NCI-H526 treated with DMSO at 0.1 percent for 48 hours (cell line): ENCODE results near the gene SCRG1.

Experiments
- DNase-seq: peaks from one replicate; lab custom pipeline; 2025; lab: John Stamatoyannopoulos, UW

SCRG1 gene

DNA sequence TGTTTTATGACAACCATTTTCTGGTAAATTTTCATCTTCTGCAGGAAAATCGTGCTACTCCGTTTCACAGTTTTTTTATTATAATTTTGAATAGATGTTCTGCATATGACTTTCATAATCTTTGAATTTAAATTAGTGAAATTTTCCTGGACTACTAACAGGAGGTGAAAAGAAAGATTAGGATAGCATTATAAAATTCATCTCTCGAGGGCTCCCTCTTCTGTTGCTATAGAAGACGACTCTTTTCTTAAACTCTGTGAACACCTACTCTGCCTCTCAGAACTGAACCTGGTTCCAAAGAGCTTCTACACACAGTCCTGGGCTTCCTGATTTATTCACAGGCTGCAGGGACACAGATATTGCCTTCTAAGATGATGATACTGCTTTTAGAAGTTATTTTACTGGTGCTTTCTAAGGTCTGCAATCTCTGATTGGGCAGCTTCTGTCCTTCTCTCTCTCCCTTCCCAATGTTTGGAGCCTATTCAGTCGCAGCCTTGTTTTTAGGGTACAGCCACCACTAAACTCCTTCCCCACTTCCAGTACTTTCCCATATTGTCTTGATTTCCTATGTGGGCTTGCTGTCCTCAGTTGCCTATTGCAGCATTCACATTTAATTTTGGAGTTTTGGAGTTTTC, 38.2 kb downstream of the SCRG1 start:
- DNase-seq = no peak

GRCh38 chr4:173357939-173358338, 41.0 kb downstream of the SCRG1 start:
- no peak for DNase-seq

DNA sequence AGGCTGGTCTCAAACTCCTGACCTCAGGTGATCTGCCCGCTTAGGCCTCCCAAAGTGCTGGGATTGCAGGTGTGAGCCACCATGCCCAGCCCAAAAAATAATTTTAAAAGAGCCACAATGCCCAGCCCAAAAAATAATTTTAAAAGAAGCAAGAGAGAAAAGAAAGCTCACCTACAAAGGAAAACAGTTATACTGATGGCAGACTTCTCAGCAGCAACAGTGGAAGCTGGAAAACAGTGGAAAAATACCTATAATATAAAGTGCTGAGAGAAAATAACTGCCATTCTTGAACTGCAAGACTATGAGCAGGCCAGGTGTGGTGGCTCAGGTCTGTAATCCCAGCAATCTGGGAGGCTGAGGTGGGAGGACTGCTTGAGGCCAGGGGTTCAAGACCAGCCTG, 51.4 kb downstream of the SCRG1 start:
- no peak for DNase-seq

GRCh38 chr4:173346074-173346473, 52.8 kb downstream of the SCRG1 start:
- DNase-seq = no peak

DNA sequence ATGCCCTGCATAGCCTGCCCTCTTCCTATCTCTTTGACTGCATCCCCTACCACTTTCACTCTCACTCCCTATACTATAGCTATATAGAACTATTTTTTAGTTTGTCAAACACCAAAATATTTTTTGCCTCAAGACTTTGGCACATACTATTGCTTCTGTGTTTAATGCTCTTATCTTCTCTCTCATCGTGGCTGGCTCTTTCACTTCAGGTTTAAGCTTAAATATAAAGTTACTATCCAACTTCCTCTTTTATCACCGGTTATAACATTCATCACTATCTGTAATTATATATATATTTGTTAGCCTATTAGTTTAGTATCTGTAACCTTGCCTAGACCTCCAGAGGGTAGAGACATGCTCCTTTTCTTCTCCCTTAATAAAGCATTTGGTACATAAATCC, 53.3 kb downstream of the SCRG1 start:
- no peak for DNase-seq

DNA sequence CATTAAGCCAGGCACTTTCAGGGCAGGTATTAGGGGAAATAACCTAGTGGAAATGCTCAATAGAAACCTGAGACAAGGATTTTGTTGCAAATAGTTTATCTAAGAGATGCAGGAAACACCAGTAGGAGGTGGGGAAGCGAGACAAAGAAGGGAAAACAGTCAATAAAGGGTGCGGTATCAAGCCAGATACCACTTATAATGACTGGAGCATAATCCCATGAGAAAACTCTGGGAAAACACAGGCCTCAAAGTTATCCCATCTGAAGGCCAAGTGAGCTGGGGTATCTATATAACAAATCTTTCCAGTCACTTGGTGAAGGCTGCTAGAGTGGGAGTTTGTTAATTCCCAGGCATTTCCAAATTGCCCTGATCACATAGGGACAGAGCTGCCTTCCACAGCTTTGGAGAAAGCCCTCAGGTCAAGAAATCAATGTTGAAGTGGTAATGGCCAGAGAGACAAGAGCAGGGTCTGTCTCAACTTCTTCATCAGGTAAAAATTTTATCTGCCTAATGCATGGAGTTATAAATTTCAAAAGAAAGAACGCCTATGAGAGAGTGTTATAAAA, 55.0 kb downstream of the SCRG1 start:
- DNase-seq = no peak

GRCh38 chr4:173337463-173337862, 61.5 kb downstream of the SCRG1 start:
- no peak for DNase-seq

DNA sequence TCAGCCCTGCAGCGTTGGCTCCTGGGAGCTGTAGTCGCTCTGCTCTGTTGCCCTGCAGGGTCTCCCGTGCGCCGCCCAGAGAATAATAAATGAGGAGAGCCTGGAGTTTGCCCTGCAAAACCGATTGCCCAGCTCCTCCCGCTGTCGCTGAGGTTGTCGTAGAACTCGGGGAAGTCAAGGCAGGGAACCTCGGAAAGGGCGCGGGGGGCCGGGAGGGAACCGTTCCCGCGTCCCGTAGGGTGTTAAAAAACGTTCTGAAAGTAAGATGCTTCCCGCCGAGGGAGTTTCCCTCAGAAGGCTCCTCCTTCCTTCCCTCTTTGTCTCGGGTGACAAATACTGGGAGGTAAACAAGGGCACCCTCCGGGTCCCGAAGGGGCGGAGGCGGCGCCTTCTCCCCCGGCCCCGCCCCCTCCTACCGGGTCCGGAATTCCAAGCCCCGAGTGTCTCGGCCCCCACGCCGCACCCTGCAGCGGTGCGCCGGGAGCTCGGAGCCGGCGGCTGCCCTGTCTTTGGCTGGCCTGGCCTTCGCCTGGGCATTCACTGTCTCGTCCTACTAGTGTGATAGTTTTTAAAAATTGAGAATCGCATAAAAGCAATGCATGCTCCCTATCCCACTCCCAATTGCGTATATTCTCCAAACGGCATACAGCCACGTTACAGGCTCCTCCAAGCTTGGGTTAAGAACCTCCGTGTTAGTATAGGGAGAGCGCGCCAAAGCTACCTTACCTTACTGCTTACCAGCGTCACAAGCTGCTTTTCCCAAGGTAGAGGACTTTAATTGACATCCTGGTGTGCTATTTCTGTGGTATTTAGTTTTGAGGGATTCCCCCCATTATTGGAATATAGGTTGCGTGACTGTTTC, 63.8 kb downstream of the SCRG1 start:
- DNase-seq = peak; percentile 71
